ENCODE results near the gene CLIP4.

Gene CLIP4

DNA sequence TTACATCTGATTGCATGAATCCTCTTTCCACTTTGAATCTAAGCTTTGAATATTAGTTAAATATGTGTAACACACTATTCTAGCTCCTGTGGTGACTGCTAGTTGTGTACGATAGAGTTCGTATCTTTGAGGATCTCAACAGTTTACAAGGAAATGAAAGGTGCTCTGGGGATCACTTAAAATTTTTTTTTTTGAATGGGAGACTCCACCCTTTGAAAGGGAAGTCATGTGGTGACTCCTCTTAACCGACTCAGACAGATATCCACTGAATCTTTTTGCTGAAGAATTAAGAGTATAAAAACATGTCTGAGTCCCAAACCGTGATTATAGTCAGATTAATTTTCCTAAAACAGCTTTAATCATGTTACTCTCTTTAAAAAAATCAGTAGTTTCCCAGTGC is 4.0 kb downstream of the CLIP4 start:
- no peak for TF ChIP-seq EZH2phosphoT487 (IDR thresholded peaks at IDR 0.05; ENCODE audit: borderline replicate concordance, low read length)
- TF ChIP-seq, protein P1, sequence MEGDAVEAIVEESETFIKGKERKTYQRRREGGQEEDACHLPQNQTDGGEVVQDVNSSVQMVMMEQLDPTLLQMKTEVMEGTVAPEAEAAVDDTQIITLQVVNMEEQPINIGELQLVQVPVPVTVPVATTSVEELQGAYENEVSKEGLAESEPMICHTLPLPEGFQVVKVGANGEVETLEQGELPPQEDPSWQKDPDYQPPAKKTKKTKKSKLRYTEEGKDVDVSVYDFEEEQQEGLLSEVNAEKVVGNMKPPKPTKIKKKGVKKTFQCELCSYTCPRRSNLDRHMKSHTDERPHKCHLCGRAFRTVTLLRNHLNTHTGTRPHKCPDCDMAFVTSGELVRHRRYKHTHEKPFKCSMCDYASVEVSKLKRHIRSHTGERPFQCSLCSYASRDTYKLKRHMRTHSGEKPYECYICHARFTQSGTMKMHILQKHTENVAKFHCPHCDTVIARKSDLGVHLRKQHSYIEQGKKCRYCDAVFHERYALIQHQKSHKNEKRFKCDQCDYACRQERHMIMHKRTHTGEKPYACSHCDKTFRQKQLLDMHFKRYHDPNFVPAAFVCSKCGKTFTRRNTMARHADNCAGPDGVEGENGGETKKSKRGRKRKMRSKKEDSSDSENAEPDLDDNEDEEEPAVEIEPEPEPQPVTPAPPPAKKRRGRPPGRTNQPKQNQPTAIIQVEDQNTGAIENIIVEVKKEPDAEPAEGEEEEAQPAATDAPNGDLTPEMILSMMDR (IDR thresholded peaks at IDR 0.05; ENCODE audit: low read depth, low read length, poor library complexity, severe bottlenecking) = no peak
- Histone ChIP-seq H3K9me3 (ENCODE audit: control insufficient read depth, insufficient read depth, low read length) (no peaks in the 10 kb centered on the region), H3K4me3 (ENCODE audit: low read length) (no peak overlapping the region), H3K4me1 (ENCODE audit: control insufficient read depth, low read length) (no peaks in the 10 kb centered on the region), H3K27ac (ENCODE audit: low read depth, low read length) (no peak overlapping the region), H3F3A (ENCODE audit: control insufficient read depth, insufficient read depth) (no peaks in the 10 kb centered on the region), H3K9me2 (replicated peaks; ENCODE audit: control insufficient read depth, low read length) (no peaks in the 10 kb centered on the region), H3K36me3 (ENCODE audit: control insufficient read depth, low read length) (no peaks in the 10 kb centered on the region), H3K4me2 (ENCODE audit: low read length) (no peak overlapping the region), H3K79me2 (ENCODE audit: control insufficient read depth, low read length) (no peaks in the 10 kb centered on the region), H4K20me1 (ENCODE audit: control insufficient read depth, insufficient read depth, low read depth, low read length) (no peaks in the 10 kb centered on the region), H3K27me3 (ENCODE audit: control insufficient read depth, low read length) (peaks cover 27% of the 10 kb centered on the region)

DNA sequence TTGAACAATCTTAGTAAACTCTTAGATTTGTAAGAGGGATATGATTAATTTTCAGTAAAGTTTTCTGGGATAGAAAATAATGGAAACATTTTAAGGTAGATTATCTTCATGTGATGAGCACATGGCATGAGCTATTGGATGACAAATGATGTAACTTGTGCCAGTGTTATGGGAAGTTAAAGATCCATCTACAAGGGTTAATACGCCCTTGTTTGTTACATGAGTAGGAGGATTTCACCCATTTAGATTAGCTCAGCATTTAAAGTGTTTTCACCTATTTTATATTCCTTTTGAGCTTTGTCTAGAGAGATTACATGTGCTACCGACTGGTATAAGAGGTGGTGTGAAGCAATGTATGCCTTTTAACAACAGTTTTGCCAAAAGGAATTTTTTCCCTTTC is 5.6 kb downstream of the CLIP4 start:
- Histone ChIP-seq H3K9me3 (ENCODE audit: control insufficient read depth, insufficient read depth, low read length) (no peaks in the 10 kb centered on the region), H3K4me1 (ENCODE audit: control insufficient read depth, low read length) (no peaks in the 10 kb centered on the region), H3K4me2 (ENCODE audit: low read length) (no peak overlapping the region), H3K36me3 (ENCODE audit: control insufficient read depth, low read length) (no peaks in the 10 kb centered on the region), H3K79me2 (ENCODE audit: control insufficient read depth, low read length) (no peaks in the 10 kb centered on the region), H3K27me3 (ENCODE audit: control insufficient read depth, low read length) (peaks cover 18% of the 10 kb centered on the region), H3K9me2 (replicated peaks; ENCODE audit: control insufficient read depth, low read length) (no peaks in the 10 kb centered on the region), H3K4me3 (ENCODE audit: low read length) (no peak overlapping the region), H3K27ac (ENCODE audit: low read depth, low read length) (no peak overlapping the region), H3F3A (ENCODE audit: control insufficient read depth, insufficient read depth) (no peaks in the 10 kb centered on the region), H4K20me1 (ENCODE audit: control insufficient read depth, insufficient read depth, low read depth, low read length) (no peaks in the 10 kb centered on the region)
- TF ChIP-seq, protein P1 (IDR thresholded peaks at IDR 0.05; ENCODE audit: low read depth, low read length, poor library complexity, severe bottlenecking) = no peak
- TF ChIP-seq EZH2phosphoT487 (IDR thresholded peaks at IDR 0.05; ENCODE audit: borderline replicate concordance, low read length) = no peak

DNA sequence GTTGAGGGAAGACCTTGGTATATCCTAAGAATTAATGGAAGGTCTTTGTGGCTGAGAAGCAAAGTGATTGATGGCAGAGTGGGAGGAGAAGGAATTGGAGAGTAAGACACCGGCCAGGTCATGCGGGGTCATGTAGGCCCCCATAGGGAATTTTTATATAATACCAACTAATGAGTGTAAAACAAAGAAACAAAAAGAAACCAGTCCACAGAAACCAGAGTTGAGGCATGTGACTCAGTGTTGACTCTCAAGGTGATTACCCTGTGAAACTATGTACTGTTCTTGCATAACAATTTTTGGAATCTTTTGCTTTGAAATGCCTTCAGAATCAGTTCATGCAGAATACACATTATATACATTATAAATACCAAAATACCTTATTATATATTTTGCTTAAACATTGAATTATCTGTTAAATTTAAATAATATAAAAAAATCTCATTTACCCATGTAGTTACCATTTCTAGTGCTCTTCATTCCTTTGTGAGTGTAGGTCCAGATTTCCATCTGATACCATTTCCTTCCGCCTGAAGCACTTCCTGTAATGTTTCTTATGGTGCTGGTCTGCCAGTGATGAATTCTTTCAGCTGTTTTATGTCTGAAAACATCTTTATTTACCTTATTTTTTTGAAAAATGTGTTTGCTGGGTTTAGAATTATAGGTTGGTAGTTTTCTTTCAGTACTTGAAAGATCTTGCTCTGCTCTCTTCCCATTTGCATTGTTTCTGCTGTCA is 8.6 kb downstream of the CLIP4 start:
- Histone ChIP-seq H4K20me1 (ENCODE audit: control insufficient read depth, insufficient read depth, low read depth, low read length) (no peaks in the 10 kb centered on the region), H3K27me3 (ENCODE audit: control insufficient read depth, low read length) (peaks cover 11% of the 10 kb centered on the region; the same call in 1 of the 2 replicates), H3K9me3 (ENCODE audit: control insufficient read depth, insufficient read depth, low read length) (no peaks in the 10 kb centered on the region), H3K4me1 (ENCODE audit: control insufficient read depth, low read length) (no peaks in the 10 kb centered on the region), H3K27ac (ENCODE audit: low read depth, low read length) (no peak overlapping the region), H3K4me2 (ENCODE audit: low read length) (no peak overlapping the region), H3F3A (ENCODE audit: control insufficient read depth, insufficient read depth) (no peaks in the 10 kb centered on the region), H3K36me3 (ENCODE audit: control insufficient read depth, low read length) (no peaks in the 10 kb centered on the region), H3K4me3 (ENCODE audit: low read length) (no peak overlapping the region), H3K79me2 (ENCODE audit: control insufficient read depth, low read length) (no peaks in the 10 kb centered on the region), H3K9me2 (replicated peaks; ENCODE audit: control insufficient read depth, low read length) (no peaks in the 10 kb centered on the region)
- TF ChIP-seq, protein P1 (IDR thresholded peaks at IDR 0.05; ENCODE audit: low read depth, low read length, poor library complexity, severe bottlenecking) = no peak
